Naive thymus-derived CD4-positive, alpha-beta T cell (primary cell): ENCODE data around the gene SELENOI. TPM values are rescaled to one million over a fixed set of nuclear protein-coding genes. Genes with fewer than 3 reads are reported as not detected.

Source experiments
- ATAC-seq: fragments of 150-1000 bp; cut with Tn5 transposase; 2 replicates; pipeline ENCODE4 v1.10.0; 2021; ENCODE audit warnings: mild to moderate bottlenecking, moderate library complexity
- CTCF ChIA-PET: fragments of 350-600 bp; sonication (Branson Sonifier 250); formaldehyde crosslinking; loops from one replicate; lab custom pipeline; 2021; ENCODE audit warnings: antibody characterized with exemption; lab: Charles Lee
- POLR2A ChIA-PET: fragments of 350-600 bp; sonication (Branson Sonifier 250); formaldehyde crosslinking; loops from one replicate; lab custom pipeline; 2021; ENCODE audit warnings: antibody characterized with exemption, inconsistent platforms; lab: Charles Lee
- DNase-seq, 9 donors: peaks; one replicate each; pipeline versions ENCODE4 v3.0.0 to v3.0.0-alpha.2; 2020 to 2022; ENCODE audit warnings: mixed read lengths in 1 of 9
- H3K27ac ChIP-seq: one replicate; pipeline ENCODE4 v1.7.0; 2013; ENCODE audit warnings: mild to moderate bottlenecking, low read depth, low read length, moderate library complexity
- H3K27me3 ChIP-seq, 2 donors: one replicate each; pipeline ENCODE4 v1.7.0; 2013; ENCODE audit warnings: low read length in 2 of 2, mild to moderate bottlenecking in 2 of 2, moderate library complexity in 2 of 2; ENCODE audit not compliant: control insufficient read depth in 2 of 2, insufficient read depth in 2 of 2
- H3K36me3 ChIP-seq, 3 experiments: 1 replicate in 2 of 3; 2 replicates in 1 of 3; pipeline ENCODE4 v1.7.0; 2013; ENCODE audit warnings: low read length in 3 of 3, mild to moderate bottlenecking in 3 of 3, moderate library complexity in 1 of 3; ENCODE audit not compliant: insufficient read depth in 3 of 3, control insufficient read depth in 2 of 3
- H3K4me1 ChIP-seq, 2 donors: one replicate each; pipeline ENCODE4 v1.7.0; 2013; ENCODE audit warnings: low read length in 2 of 2, mild to moderate bottlenecking in 2 of 2, moderate library complexity in 1 of 2; ENCODE audit not compliant: control insufficient read depth in 2 of 2, insufficient read depth in 2 of 2
- H3K4me3 ChIP-seq: 2 replicates; pipeline ENCODE4 v1.7.0; 2013; ENCODE audit warnings: mild to moderate bottlenecking, low read length
- H3K9me3 ChIP-seq, 3 experiments: 1 replicate in 2 of 3; 2 replicates in 1 of 3; pipeline ENCODE4 v1.7.0; 2013; ENCODE audit warnings: low read length in 3 of 3; ENCODE audit not compliant: control insufficient read depth in 2 of 3
- H3K27ac Mint-ChIP-seq, 9 donors: one replicate each; pipeline ENCODE4 v1.8.0; 2020 to 2022; ENCODE audit warnings: mixed read lengths in 9 of 9, mild to moderate bottlenecking in 8 of 9, moderate library complexity in 5 of 9, inconsistent platforms in 2 of 9
- H3K27me3 Mint-ChIP-seq, 5 donors: one replicate each; pipeline ENCODE4 v1.8.0; 2021 to 2022; ENCODE audit warnings: mixed read lengths in 5 of 5, mild to moderate bottlenecking in 1 of 5
- H3K36me3 Mint-ChIP-seq, 5 donors: one replicate each; pipeline ENCODE4 v1.8.0; 2020 to 2022; ENCODE audit warnings: mixed read lengths in 5 of 5, mild to moderate bottlenecking in 3 of 5, inconsistent platforms in 1 of 5
- H3K4me1 Mint-ChIP-seq, 7 donors: one replicate each; pipeline ENCODE4 v1.8.0; 2020 to 2022; ENCODE audit warnings: mixed read lengths in 7 of 7, mild to moderate bottlenecking in 3 of 7, inconsistent platforms in 1 of 7
- H3K4me3 Mint-ChIP-seq, 10 donors: one replicate each; pipeline ENCODE4 v1.8.0; 2020 to 2022; ENCODE audit warnings: mild to moderate bottlenecking in 10 of 10, mixed read lengths in 10 of 10, moderate library complexity in 6 of 10, inconsistent platforms in 2 of 10
- H3K9me3 Mint-ChIP-seq, 11 donors: one replicate each; pipeline ENCODE4 v1.8.0; 2020 to 2022; ENCODE audit warnings: mixed read lengths in 11 of 11, mild to moderate bottlenecking in 4 of 11, inconsistent platforms in 1 of 11, moderate library complexity in 1 of 11
- intact Hi-C, 2 donors: fragments of 100-400 bp; cut with micrococcal nuclease; formaldehyde crosslinking; loops; one replicate each; pipeline ENCODE4 v1.15.1; 2023
- polyA plus RNA-seq, 2 donors: library from polyadenylated mRNA; unstranded; fragments of 300-500 nt; fragmentation: Illumina TruSeq; gene quantifications; one replicate each; pipeline ENCODE4 v1.2.3, GENCODE V29; 2021
- total RNA-seq, 6 experiments: library from RNA in 5 of 6; stranded (reverse) in 5 of 6; gene quantifications; 1 replicate in 5 of 6; 2 replicates in 1 of 6; pipeline ENCODE4 v1.2.3 and lab custom pipeline; 2021 to 2026

The SELENOI gene
- total and polyA plus RNA-seq, 7 experiments from 2014 or later = 3.4 to 33.6 (median 19.3) TPM

DNA sequence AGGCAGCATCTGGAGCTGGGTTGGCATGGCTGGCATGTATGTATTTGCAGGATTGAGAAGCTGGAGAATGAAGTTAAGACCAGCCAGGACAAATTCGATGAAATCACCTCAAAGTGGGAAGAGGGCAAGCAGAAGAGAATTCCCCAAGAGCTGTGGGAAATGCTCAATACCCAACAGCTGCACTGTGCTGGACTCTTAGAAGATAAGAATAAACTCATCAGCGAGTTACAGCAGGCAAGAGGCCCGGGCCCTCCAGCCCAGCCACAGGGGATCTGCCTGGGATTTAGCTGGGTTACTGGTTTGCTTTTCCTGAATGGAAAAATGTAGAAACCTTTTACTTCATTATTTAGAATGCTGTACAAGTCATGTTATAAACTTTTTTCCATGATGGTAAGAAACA, 78.3 kb downstream of the SELENOI start:
- no peaks in the 10 kb centered on the region for H3K36me3 Mint-ChIP-seq
- H3K4me1 ChIP-seq = no peaks in the 10 kb centered on the region
- ChIA-PET POLR2A (no interaction called here), CTCF (no interaction called here)
- DNase-seq (no peak), ATAC-seq (no peak)
- H3K27me3 Mint-ChIP-seq = peaks cover 0 to 20% (median 0%) of the 10 kb centered on the region in 5 donors
- no peaks in the 10 kb centered on the region for H3K27me3 ChIP-seq
- H3K9me3 Mint-ChIP-seq = peaks cover 0 to 4% (median 0%) of the 10 kb centered on the region in 11 donors
- H3K36me3 ChIP-seq = no peaks in the 10 kb centered on the region
- no peak overlapping the region for H3K4me3 Mint-ChIP-seq
- no peak overlapping the region for H3K4me3 ChIP-seq
- peak overlapping the region in 1 of 9 donors; percentile 54 for H3K27ac Mint-ChIP-seq
- H3K9me3 ChIP-seq = no peaks in the 10 kb centered on the region
- intact Hi-C loops = no loop called here
- peaks cover 0 to 3% (median 0%) of the 10 kb centered on the region in 7 donors for H3K4me1 Mint-ChIP-seq
- H3K27ac ChIP-seq = no peak overlapping the region

GRCh38 chr2:26428846-26429245, 82.9 kb downstream of the SELENOI start:
- POLR2A ChIA-PET = no interaction called here
- ATAC-seq = no peak
- CTCF ChIA-PET = no interaction called here

DNA sequence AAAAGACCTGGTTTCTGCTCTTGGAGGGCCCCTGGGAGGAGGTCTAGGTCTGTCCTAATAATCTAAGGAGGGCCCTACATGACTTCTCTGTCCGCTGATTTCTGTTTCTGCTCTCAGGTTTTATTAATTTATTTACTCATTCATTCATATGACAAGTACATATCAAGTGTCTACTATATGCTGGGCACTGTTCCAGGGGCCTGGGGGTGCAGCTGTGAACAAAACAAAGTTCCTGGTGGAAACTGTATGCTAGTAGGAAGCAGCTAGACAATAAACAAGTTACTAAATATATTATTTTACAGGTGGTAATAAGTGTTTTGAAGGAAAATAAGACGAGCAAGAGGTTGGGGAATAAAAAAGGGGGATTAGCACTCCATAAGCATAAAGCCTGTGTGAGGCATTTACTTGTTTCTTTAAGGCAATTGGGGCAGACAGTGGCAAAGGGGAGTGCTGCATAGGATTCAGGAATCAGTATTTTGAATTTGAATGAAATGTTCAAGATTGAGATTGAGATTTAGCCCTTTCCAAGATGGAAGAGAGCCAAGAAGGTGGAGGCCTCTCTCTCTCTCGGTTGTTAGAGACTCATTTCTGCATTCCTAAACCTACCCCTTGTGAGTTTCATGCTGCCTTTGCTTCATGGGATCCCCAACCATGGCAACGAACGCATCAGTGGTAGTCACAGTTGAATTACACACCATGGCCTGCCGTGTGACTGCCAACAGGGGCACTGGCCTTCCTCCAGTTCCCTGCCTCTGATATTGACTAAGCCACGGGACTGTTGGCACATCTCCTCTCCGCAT, 84.0 kb downstream of the SELENOI start:
- POLR2A ChIA-PET = no interaction called here
- Mint-ChIP-seq H3K27me3 (peaks cover 0 to 30% (median 11%) of the 10 kb centered on the region in 5 donors), H3K4me3 (no peak overlapping the region), H3K4me1 (peaks cover 0 to 3% (median 0%) of the 10 kb centered on the region in 7 donors), H3K27ac (no peak overlapping the region), H3K9me3 (peaks cover 0 to 2% (median 0%) of the 10 kb centered on the region in 11 donors), H3K36me3 (no peaks in the 10 kb centered on the region)
- intact Hi-C loops = no loop called here
- Histone ChIP-seq H3K36me3 (no peaks in the 10 kb centered on the region), H3K4me1 (no peaks in the 10 kb centered on the region), H3K4me3 (no peak overlapping the region), H3K27me3 (peaks cover 0 to 3% of the 10 kb centered on the region in 2 donors), H3K27ac (no peak overlapping the region), H3K9me3 (no peaks in the 10 kb centered on the region)
- ATAC-seq (no peak), DNase-seq (no peak)
- CTCF ChIA-PET = no interaction called here

More at GRCh38 chr2:26428846-26429245, 82.9 kb downstream of the SELENOI start:
- Mint-ChIP-seq H3K9me3 (peaks cover 0 to 4% (median 0%) of the 10 kb centered on the region in 11 donors), H3K27ac (no peak overlapping the region), H3K4me1 (peaks cover 0 to 6% (median 0%) of the 10 kb centered on the region in 7 donors), H3K36me3 (no peaks in the 10 kb centered on the region), H3K4me3 (no peak overlapping the region), H3K27me3 (peaks cover 0 to 32% (median 11%) of the 10 kb centered on the region in 5 donors)
- Histone ChIP-seq H3K4me3 (no peak overlapping the region), H3K27ac (no peak overlapping the region), H3K27me3 (peaks cover 0 to 3% of the 10 kb centered on the region in 2 donors), H3K36me3 (no peaks in the 10 kb centered on the region), H3K4me1 (no peaks in the 10 kb centered on the region), H3K9me3 (no peaks in the 10 kb centered on the region)
- no peak for DNase-seq
- intact Hi-C loops = no loop called here

DNA sequence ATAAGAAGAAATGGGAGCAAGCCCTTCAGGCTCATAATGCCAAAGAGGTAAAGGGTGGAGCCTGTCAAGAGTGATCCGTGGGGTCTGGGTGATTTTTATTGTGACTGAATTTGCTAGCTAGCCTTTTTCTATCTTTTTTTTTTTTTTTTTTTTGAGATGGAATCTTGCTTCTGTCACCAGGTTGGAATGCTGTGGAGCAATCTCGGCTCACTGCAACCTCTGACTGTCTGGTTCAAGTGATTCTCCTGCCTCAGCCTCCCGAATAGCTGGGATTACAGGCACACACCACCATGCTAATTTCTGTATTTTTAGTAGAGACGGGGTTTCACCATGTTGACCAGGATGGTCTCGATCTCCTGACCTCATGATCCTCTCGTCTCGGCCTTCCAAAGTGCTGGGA, 84.9 kb downstream of the SELENOI start:
- no peaks in the 10 kb centered on the region for H3K4me1 ChIP-seq
- no peak overlapping the region for H3K27ac ChIP-seq
- Mint-ChIP-seq H3K4me1 (peaks cover 0 to 2% (median 0%) of the 10 kb centered on the region in 7 donors), H3K27ac (no peak overlapping the region), H3K9me3 (no peaks in the 10 kb centered on the region), H3K4me3 (no peak overlapping the region), H3K36me3 (no peaks in the 10 kb centered on the region), H3K27me3 (peaks cover 0 to 30% (median 11%) of the 10 kb centered on the region in 5 donors)
- ATAC-seq (no peak), DNase-seq (no peak)
- POLR2A ChIA-PET = no interaction called here
- H3K4me3 ChIP-seq = no peak overlapping the region
- intact Hi-C loops = no loop called here
- H3K36me3 ChIP-seq = no peaks in the 10 kb centered on the region
- peaks cover 0 to 3% of the 10 kb centered on the region in 2 donors for H3K27me3 ChIP-seq
- CTCF ChIA-PET = no interaction called here
- no peaks in the 10 kb centered on the region for H3K9me3 ChIP-seq

DNA sequence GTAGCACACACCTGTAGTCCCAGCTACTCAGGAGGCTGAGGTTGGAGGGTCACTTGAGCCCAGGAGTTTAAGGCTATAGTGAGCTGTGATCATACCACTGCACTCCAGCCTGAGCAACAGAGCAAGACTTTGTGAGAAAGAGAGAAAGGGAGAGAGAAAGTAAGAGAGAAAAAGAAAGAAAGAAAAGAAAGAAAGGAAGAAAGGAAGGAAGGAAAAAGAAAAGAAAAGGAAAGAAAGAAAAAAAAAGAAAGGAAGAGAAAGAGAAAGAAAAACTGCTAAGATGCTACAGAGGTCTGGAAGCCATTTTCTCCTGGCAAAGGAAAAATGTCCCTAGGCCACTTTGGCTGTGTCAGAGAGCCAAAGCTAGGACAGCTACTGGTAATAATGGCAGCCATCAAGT, 86.4 kb downstream of the SELENOI start:
- H3K27ac ChIP-seq = no peak overlapping the region
- peaks cover 0 to 30% (median 11%) of the 10 kb centered on the region in 5 donors for H3K27me3 Mint-ChIP-seq
- no peaks in the 10 kb centered on the region for H3K36me3 ChIP-seq
- no peak overlapping the region for H3K4me3 Mint-ChIP-seq
- ATAC-seq (no peak), DNase-seq (no peak)
- H3K4me1 Mint-ChIP-seq = peaks cover 0 to 2% (median 0%) of the 10 kb centered on the region in 7 donors
- no peaks in the 10 kb centered on the region for H3K36me3 Mint-ChIP-seq
- CTCF ChIA-PET = interaction anchor here (1.0 kb wide), 1 partner anchor 12 kb away, joined by 3 read pairs; no protein-coding TSS in a partner anchor
- H3K27ac Mint-ChIP-seq = no peak overlapping the region
- H3K9me3 Mint-ChIP-seq = no peaks in the 10 kb centered on the region
- H3K9me3 ChIP-seq = no peaks in the 10 kb centered on the region
- intact Hi-C loops = no loop called here
- POLR2A ChIA-PET = no interaction called here
- peaks cover 0 to 3% of the 10 kb centered on the region in 2 donors for H3K27me3 ChIP-seq
- H3K4me3 ChIP-seq = no peak overlapping the region
- no peaks in the 10 kb centered on the region for H3K4me1 ChIP-seq

DNA sequence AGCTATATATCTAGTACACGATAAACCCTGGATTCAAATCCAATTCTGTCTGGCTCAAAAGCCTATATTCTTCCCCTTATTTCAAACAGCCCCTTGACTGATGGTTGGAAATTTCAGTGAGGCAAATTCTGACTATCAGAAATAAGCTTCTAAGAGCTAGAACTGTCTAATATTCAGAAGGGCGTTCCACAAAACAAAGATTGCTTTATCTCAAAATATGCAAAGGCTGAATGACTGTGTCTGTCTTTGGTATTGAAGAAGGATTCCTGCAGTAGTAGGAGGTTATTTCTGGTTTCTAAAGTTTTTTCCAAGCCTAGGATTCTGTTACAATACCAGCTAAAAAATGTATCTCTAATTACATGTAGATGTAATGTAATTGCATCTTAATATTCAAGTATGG, 86.9 kb downstream of the SELENOI start:
- ChIA-PET CTCF (interaction anchor here (0.7 to 1.0 kb wide), 2 partner anchors 11 to 1919 kb away, joined by 3 read pairs; no protein-coding TSS in a partner anchor), POLR2A (no interaction called here)
- no peaks in the 10 kb centered on the region for H3K9me3 ChIP-seq
- ATAC-seq (no peak), DNase-seq (no peak)
- Mint-ChIP-seq H3K9me3 (no peaks in the 10 kb centered on the region), H3K4me3 (no peak overlapping the region), H3K27ac (no peak overlapping the region), H3K36me3 (no peaks in the 10 kb centered on the region), H3K4me1 (peaks cover 0 to 2% (median 0%) of the 10 kb centered on the region in 7 donors), H3K27me3 (peaks cover 0 to 30% (median 11%) of the 10 kb centered on the region in 5 donors)
- H3K36me3 ChIP-seq = no peaks in the 10 kb centered on the region
- H3K27ac ChIP-seq = no peak overlapping the region
- no peak overlapping the region for H3K4me3 ChIP-seq
- H3K27me3 ChIP-seq = peaks cover 0 to 3% of the 10 kb centered on the region in 2 donors
- intact Hi-C loops = no loop called here
- no peaks in the 10 kb centered on the region for H3K4me1 ChIP-seq
